ENCODE data around the gene RASGRP3.

RASGRP3 gene

GRCh38 chr2:33521791-33522281 is 45.4 kb downstream of the RASGRP3 start:
- DNase-seq (ENCODE audit: low read depth in 2 of 2) = no peak

- DNase-seq (ENCODE audit: low read depth in 2 of 2) = no peak
Observed at GRCh38 chr2:33522576-33522975, 46.1 kb downstream of the RASGRP3 start.

GRCh38 chr2:33525666-33526065 is 49.2 kb downstream of the RASGRP3 start:
- no peak for DNase-seq (ENCODE audit: low read depth in 2 of 2)

- DNase-seq (ENCODE audit: low read depth in 2 of 2) = no peak
Observed at GRCh38 chr2:33526132-33526531, 49.7 kb downstream of the RASGRP3 start.

- no peak for DNase-seq (ENCODE audit: low read depth in 2 of 2)
Observed at GRCh38 chr2:33526921-33527320, 50.5 kb downstream of the RASGRP3 start.

- DNase-seq (ENCODE audit: low read depth in 2 of 2) = no peak
Observed at GRCh38 chr2:33528441-33528950, 52.0 kb downstream of the RASGRP3 start.

- DNase-seq (ENCODE audit: low read depth in 2 of 2) = no peak
Observed at GRCh38 chr2:33529771-33530481, 53.5 kb downstream of the RASGRP3 start.

- DNase-seq (ENCODE audit: low read depth in 2 of 2) = no peak
Observed at GRCh38 chr2:33530690-33531548, 54.5 kb downstream of the RASGRP3 start.

GRCh38 chr2:33531549-33532059 is 55.2 kb downstream of the RASGRP3 start:
- DNase-seq (ENCODE audit: low read depth in 2 of 2) = no peak

GRCh38 chr2:33532146-33532545 is 55.7 kb downstream of the RASGRP3 start:
- no peak for DNase-seq (ENCODE audit: low read depth in 2 of 2)

- DNase-seq (ENCODE audit: low read depth in 2 of 2) = no peak
Observed at GRCh38 chr2:33532966-33533365, 56.5 kb downstream of the RASGRP3 start.

GRCh38 chr2:33535421-33535820 is 59.0 kb downstream of the RASGRP3 start:
- no peak for DNase-seq (ENCODE audit: low read depth in 2 of 2)

- no peak for DNase-seq (ENCODE audit: low read depth in 2 of 2)
Observed at GRCh38 chr2:33541243-33541642, 64.8 kb downstream of the RASGRP3 start.

- no peak for DNase-seq (ENCODE audit: low read depth in 2 of 2)
Observed at GRCh38 chr2:33550206-33550605, 73.8 kb downstream of the RASGRP3 start.

- no peak for DNase-seq (ENCODE audit: low read depth in 2 of 2)
Observed at GRCh38 chr2:33552758-33553461, 76.5 kb downstream of the RASGRP3 start.

- DNase-seq (ENCODE audit: low read depth in 2 of 2) = no peak
Observed at GRCh38 chr2:33555681-33556080, 79.2 kb downstream of the RASGRP3 start.

- DNase-seq (ENCODE audit: low read depth in 2 of 2) = no peak
Observed at GRCh38 chr2:33559328-33559727, 82.9 kb downstream of the RASGRP3 start.

- DNase-seq (ENCODE audit: low read depth in 2 of 2) = no peak
Observed at GRCh38 chr2:33560017-33560416, 83.6 kb downstream of the RASGRP3 start.

GRCh38 chr2:33561872-33562271 is 85.4 kb downstream of the RASGRP3 start:
- no peak for DNase-seq (ENCODE audit: low read depth in 2 of 2)

- no peak for DNase-seq (ENCODE audit: low read depth in 2 of 2)
Observed at GRCh38 chr2:33570681-33571080, 94.2 kb downstream of the RASGRP3 start.

GRCh38 chr2:33573657-33574056 is 97.2 kb downstream of the RASGRP3 start:
- no peak for DNase-seq (ENCODE audit: low read depth in 2 of 2)

GRCh38 chr2:33577084-33577483 is 100.6 kb downstream of the RASGRP3 start:
- no peak for DNase-seq (ENCODE audit: low read depth in 2 of 2)

All from stimulated activated CD8-positive, alpha-beta memory T cell treated with anti-CD3 and anti-CD28 coated beads, Interleukin-15, amount 100 ng/mL, for 4 hours (primary cell).